GM10248 (cell line): ENCODE results near the gene RNFT2.

ENCODE experiments used
- CTCF ChIA-PET: fragments of 300-600 bp; sonication (Branson Sonifier 250); formaldehyde crosslinking; extraction: SDS; loops from one replicate; lab custom pipeline; 2021; ENCODE audit warnings: antibody characterized with exemption; lab: Yijun Ruan, JAX
- POLR2A ChIA-PET: fragments of 350-650 bp; sonication (Branson Sonifier 250); formaldehyde crosslinking; extraction: SDS; loops from one replicate; lab custom pipeline; 2020; ENCODE audit warnings: antibody characterized with exemption; lab: Yijun Ruan, JAX
- DNase-seq: peaks from one replicate; pipeline ENCODE4 v3.0.0; 2012; ENCODE audit errors: extremely low spot score
- TF ChIP-seq, protein P1 (sequence below): IDR thresholded peaks from 2 replicates; pipeline ENCODE4 v1.5.1; 2012; ENCODE audit warnings: mild to moderate bottlenecking, low read depth; ENCODE audit errors: extremely low read depth, missing control alignments, control extremely low read depth

Gene RNFT2

DNA sequence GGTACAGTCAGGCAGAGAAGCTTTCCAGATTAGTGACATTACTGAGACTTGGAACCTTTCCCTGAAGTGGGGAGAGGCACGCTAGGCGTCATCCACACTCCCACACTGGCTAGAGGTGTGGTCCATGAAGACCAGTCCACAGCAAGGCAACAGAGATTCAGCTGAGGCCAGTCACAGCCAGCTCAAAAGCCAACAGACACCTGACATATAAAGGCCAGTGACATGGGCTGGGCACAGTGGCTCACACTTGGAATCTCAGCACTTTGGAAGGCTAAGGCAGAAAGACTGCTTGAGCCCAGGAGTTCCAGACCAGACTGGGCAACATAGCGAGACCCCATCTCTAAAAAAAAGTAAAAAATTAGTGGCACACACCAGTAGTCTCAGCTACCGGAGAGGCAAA lies 132.2 kb downstream of the RNFT2 start:
- ChIA-PET CTCF (interaction anchor here (1.0 kb wide), 1 partner anchor 45 kb away, joined by 3 read pairs; no protein-coding TSS in a partner anchor), POLR2A (no interaction called here)
- TF ChIP-seq, protein P1, sequence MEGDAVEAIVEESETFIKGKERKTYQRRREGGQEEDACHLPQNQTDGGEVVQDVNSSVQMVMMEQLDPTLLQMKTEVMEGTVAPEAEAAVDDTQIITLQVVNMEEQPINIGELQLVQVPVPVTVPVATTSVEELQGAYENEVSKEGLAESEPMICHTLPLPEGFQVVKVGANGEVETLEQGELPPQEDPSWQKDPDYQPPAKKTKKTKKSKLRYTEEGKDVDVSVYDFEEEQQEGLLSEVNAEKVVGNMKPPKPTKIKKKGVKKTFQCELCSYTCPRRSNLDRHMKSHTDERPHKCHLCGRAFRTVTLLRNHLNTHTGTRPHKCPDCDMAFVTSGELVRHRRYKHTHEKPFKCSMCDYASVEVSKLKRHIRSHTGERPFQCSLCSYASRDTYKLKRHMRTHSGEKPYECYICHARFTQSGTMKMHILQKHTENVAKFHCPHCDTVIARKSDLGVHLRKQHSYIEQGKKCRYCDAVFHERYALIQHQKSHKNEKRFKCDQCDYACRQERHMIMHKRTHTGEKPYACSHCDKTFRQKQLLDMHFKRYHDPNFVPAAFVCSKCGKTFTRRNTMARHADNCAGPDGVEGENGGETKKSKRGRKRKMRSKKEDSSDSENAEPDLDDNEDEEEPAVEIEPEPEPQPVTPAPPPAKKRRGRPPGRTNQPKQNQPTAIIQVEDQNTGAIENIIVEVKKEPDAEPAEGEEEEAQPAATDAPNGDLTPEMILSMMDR, result no peak
- DNase-seq, result no peak

DNA sequence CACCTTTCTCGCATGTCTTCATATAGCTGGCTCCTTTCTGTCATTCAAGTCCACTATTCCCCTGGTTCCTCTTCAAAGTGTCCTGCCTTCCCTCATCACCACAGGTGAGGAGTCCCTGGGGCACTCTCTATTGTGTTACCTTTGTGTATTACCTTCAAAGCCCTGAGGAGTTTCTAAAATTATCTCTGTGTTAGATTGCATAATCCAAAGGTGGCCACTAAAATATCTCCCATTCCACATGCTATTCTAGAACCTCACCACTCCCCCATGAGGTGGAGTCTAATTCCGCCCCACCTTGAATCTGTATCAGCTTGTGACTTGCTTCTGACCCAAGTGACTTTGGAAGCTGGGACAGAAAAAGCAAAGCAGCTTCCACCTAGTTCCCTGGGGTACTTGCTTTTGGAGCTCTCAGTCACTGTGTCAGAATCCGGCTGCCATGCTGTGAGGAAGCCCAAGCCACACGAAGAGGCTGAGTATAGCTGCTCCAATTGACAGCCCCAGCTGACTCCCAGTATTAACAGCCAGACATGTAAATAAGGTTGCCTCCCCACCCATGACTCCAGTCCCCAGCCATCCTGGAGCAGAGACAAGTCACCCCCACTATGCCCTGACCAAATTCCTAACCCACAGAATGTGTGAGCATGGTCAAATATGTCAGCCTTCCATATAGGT lies 136.3 kb downstream of the RNFT2 start:
- ChIA-PET POLR2A (no interaction called here), CTCF (no interaction called here)
- DNase-seq, result no peak
- TF ChIP-seq, protein P1, result no peak

DNA sequence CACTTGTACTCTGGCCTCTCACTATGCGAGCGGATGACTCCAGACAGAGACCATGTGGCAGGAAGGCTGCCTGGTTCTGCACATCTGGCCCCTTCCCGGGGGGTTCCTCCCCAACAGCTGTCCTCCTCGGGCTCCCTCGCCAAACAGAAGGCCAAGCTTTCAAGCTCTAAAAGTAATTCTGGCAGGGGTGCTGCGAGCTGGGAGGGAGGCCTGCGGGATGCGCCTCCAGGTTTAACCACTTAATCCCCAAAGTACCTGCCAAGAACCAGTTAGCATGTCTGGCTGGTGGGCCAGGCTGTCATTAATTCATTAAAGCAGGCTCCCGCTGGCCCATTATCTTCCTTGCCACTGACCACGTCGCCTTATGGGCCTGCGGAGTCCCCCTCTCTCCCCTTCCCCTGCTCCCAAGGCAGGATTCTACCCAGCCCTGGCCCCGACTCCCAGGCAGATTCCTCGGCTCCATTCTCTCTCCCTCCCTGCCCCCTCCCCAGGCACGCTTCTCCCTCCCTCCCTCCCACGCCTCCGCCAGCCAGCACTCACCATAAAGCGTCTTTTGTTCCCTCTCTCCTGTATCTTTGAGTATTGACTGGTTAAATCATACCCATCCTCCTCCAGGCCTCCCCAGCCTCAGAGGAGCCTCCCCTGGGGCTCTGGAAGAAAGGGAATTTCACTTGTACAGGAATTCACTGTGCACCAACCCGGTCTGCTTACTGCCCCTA lies 138.2 kb downstream of the RNFT2 start:
- TF ChIP-seq, protein P1, result no peak
- POLR2A ChIA-PET, result no interaction called here
- CTCF ChIA-PET, result interaction anchor here (1.1 to 1.5 kb wide), 2 partner anchors 13 to 173 kb away, joined by 3 to 5 read pairs; no protein-coding TSS in a partner anchor
- DNase-seq, result no peak

- ChIA-PET CTCF (no interaction called here), POLR2A (no interaction called here)
- DNase-seq, result no peak
Observed at GRCh38 chr12:116878567-116879508, 140.7 kb downstream of the RNFT2 start.

DNA sequence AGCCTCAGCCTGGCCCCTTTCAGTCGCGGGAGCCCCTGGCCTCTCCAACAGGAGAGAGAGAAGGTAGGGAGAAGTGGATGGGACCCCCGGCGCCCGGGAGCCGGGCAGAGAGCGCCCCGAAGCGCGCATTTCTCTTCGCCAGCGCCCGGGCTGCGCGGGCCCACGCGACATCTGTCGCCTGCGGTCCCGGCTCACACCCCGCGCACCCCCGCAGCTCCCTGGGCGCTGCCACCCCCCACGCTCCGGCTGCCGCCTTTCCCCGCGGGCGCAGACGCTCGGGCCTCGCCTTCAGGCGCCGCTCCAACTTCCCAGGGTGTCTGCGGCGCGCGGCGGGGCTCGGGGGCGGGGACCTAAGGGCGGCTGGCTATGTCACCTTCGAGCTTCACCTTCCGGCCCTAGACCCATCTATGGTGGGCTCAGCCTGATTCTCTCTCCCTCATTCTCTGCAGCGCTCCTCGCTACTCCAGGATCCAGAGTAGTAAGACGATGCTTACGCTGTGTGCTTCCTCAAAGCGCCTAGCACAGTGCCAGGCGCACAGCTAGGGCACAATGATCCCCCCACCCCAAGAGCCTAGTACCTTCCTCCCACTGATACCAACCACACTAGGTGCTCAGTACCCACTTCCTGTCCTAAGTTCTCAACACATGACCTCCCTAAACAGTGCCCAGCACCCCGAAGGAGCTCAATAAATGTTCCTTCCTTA lies 141.5 kb downstream of the RNFT2 start:
- DNase-seq, result no peak
- ChIA-PET POLR2A (no interaction called here), CTCF (interaction anchor here (2.0 to 3.7 kb wide), 2 partner anchors 8 to 16 kb away, joined by 7 to 9 read pairs; no protein-coding TSS in a partner anchor)
- TF ChIP-seq, protein P1, result no peak

More at GRCh38 chr12:116878567-116879508, 140.7 kb downstream of the RNFT2 start:
- TF ChIP-seq, protein P1, result no peak
